Trophoblast cell (in vitro differentiated cells and primary cell): ENCODE measurements around the gene SMG7.

Source experiments
- DNase-seq, 2 donors: peaks; one replicate each; pipeline ENCODE4 v3.0.0-alpha.2; 2016
- H2AFZ ChIP-seq: 2 replicates; pipeline ENCODE4 v1.6.1; 2013; ENCODE audit warnings: low read length, moderate library complexity, mild to moderate bottlenecking; ENCODE audit not compliant: insufficient read depth, poor library complexity
- H2AK5ac ChIP-seq: 2 replicates; pipeline ENCODE4 v1.6.1; 2013; ENCODE audit warnings: mild to moderate bottlenecking, low read length
- H2BK120ac ChIP-seq: 2 replicates; pipeline ENCODE4 v1.6.1; 2013; ENCODE audit warnings: low read length, mild to moderate bottlenecking, moderate library complexity; ENCODE audit not compliant: insufficient read depth, poor library complexity
- H2BK12ac ChIP-seq: 2 replicates; pipeline ENCODE4 v1.6.1; 2013; ENCODE audit warnings: mild to moderate bottlenecking, low read length, moderate library complexity
- H2BK5ac ChIP-seq: 2 replicates; pipeline ENCODE4 v1.6.1; 2013; ENCODE audit warnings: low read length, low read depth, moderate library complexity, mild to moderate bottlenecking; ENCODE audit not compliant: poor library complexity
- H3K14ac ChIP-seq: 2 replicates; pipeline ENCODE4 v1.6.1; 2013; ENCODE audit warnings: mild to moderate bottlenecking, low read length
- H3K18ac ChIP-seq: 2 replicates; pipeline ENCODE4 v1.6.1; 2013; ENCODE audit warnings: mild to moderate bottlenecking, low read length
- H3K23ac ChIP-seq: 2 replicates; pipeline ENCODE4 v1.6.1; 2013; ENCODE audit warnings: low read length
- H3K27ac ChIP-seq: 2 replicates; pipeline ENCODE4 v1.5.1; 2013; ENCODE audit warnings: low read depth, mild to moderate bottlenecking, inconsistent platforms, low read length, moderate library complexity
- H3K27me3 ChIP-seq: 2 replicates; pipeline ENCODE4 v1.6.1; 2013; ENCODE audit warnings: inconsistent platforms, mild to moderate bottlenecking, low read length, moderate library complexity; ENCODE audit not compliant: insufficient read depth
- H3K36me3 ChIP-seq, 2 experiments: 1 replicate in 1 of 2; 2 replicates in 1 of 2; pipeline ENCODE4 v1.6.1; 2013; ENCODE audit warnings: low read length in 2 of 2, mild to moderate bottlenecking in 2 of 2, moderate library complexity in 1 of 2; ENCODE audit not compliant: insufficient read depth in 2 of 2, control insufficient read depth in 1 of 2
- H3K4ac ChIP-seq: 2 replicates; pipeline ENCODE4 v1.6.1; 2013; ENCODE audit warnings: low read depth, mild to moderate bottlenecking, low read length, moderate library complexity
- H3K4me1 ChIP-seq, 2 experiments: 1 replicate in 1 of 2; 2 replicates in 1 of 2; pipeline ENCODE4 v1.6.1; 2013; ENCODE audit warnings: low read length in 2 of 2, mild to moderate bottlenecking in 2 of 2, moderate library complexity in 1 of 2; ENCODE audit not compliant: insufficient read depth in 2 of 2, control insufficient read depth in 1 of 2
- H3K4me2 ChIP-seq: 2 replicates; pipeline ENCODE4 v1.6.1; 2013; ENCODE audit warnings: inconsistent platforms, mild to moderate bottlenecking, low read length, moderate library complexity
- H3K4me3 ChIP-seq: 2 replicates; pipeline ENCODE4 v1.5.1; 2013; ENCODE audit warnings: mild to moderate bottlenecking, low read depth, low read length, inconsistent platforms
- H3K79me1 ChIP-seq: one replicate; pipeline ENCODE4 v1.6.1; 2013; ENCODE audit warnings: low read length
- H3K79me2 ChIP-seq: 2 replicates; pipeline ENCODE4 v1.6.1; 2013; ENCODE audit warnings: low read length, mild to moderate bottlenecking; ENCODE audit not compliant: control insufficient read depth, insufficient read depth, poor library complexity
- H3K9ac ChIP-seq: 2 replicates; pipeline ENCODE4 v1.6.1; 2013; ENCODE audit warnings: mild to moderate bottlenecking, low read length
- H3K9me3 ChIP-seq: 2 replicates; pipeline ENCODE4 v1.6.1; 2013; ENCODE audit warnings: low read depth, mild to moderate bottlenecking, control low read depth, inconsistent platforms, low read length; ENCODE audit not compliant: insufficient read depth
- H4K12ac ChIP-seq: 2 replicates; pipeline ENCODE4 v1.6.1; 2013; ENCODE audit warnings: low read depth, mild to moderate bottlenecking, low read length, moderate library complexity
- H4K8ac ChIP-seq: 2 replicates; pipeline ENCODE4 v1.6.1; 2013; ENCODE audit warnings: low read depth, mild to moderate bottlenecking, low read length, moderate library complexity
- H4K91ac ChIP-seq: one replicate; pipeline ENCODE4 v1.6.1; 2013; ENCODE audit warnings: low read depth, mild to moderate bottlenecking, low read length, moderate library complexity
- WGBS: extraction: QIAGEN DNeasy Blood & Tissue Kit; methylation state at CpG from one replicate; pipeline ENCODE4 v1.1.7; 2013; ENCODE audit warnings: missing lambda C conversion rate; ENCODE audit not compliant: insufficient read length, insufficient coverage; ENCODE audit errors: extremely low coverage; 5-methylcytosine and 5-hydroxymethylcytosine counted together

The SMG7 gene

DNA sequence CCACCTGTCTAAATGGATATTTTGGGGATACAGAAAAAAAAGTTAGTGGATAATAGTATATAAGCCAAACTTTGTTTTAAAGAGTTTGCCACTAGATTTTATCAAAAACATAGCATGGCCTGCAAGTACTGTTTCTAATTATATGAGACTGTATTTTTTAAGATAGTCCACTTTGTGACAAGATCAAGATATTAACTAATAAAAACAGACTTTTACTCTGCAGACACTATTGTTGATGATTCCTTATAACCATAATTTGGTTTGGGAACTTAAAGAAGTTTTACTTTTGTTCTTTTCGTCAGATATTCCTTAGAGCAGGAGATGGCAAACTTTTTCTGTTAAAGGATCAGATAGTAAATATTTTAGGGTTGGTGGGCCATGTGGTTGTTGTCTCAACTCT lies 36.4 kb downstream of the SMG7 start:
- H3K79me2 ChIP-seq: no peaks in the 10 kb centered on the region

DNA sequence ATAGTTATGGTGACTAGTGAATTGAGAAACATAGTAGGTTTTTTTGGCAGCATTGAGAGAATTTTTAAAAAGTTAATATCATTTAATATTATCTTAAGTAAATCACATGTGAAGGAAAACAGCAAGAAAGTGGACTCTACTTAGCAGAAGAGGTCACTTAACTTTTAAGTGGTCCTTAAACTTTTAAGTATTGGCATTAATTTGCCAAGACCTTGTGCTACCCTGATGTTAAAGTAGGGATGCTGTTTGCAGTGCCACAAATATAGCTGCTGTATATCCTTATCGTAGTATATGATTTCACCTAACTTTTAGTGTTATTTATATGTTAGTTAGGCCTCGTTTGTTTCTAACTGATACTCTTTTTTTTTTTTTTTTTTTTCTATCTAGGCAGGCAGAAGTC lies 40.2 kb downstream of the SMG7 start:
- no peak overlapping the region for H3K4me3 ChIP-seq
- H2AFZ ChIP-seq: no peak overlapping the region
- no peak overlapping the region for H2BK12ac ChIP-seq
- H3K79me2 ChIP-seq: no peaks in the 10 kb centered on the region
- no peak overlapping the region for H3K18ac ChIP-seq
- H2AK5ac ChIP-seq: no peak overlapping the region
- no peak overlapping the region for H3K4ac ChIP-seq
- no peak overlapping the region for H4K91ac ChIP-seq
- H3K9me3 ChIP-seq: no peaks in the 10 kb centered on the region
- H3K27ac ChIP-seq: no peak overlapping the region
- no peak overlapping the region for H2BK5ac ChIP-seq
- no CpG with 5 or more reads among the region's 2 CpGs for WGBS
- H3K79me1 ChIP-seq: no peaks in the 10 kb centered on the region
- no peak overlapping the region for H3K14ac ChIP-seq
- H3K4me2 ChIP-seq: no peak overlapping the region
- H4K12ac ChIP-seq: no peak overlapping the region
- no peak overlapping the region for H3K9ac ChIP-seq
- no peaks in the 10 kb centered on the region for H3K4me1 ChIP-seq
- no peak overlapping the region for H3K23ac ChIP-seq
- peaks cover 0 to under 1% of the 10 kb centered on the region in 2 experiments for H3K36me3 ChIP-seq
- H4K8ac ChIP-seq: no peak overlapping the region
- H2BK120ac ChIP-seq: no peak overlapping the region
- H3K27me3 ChIP-seq: no peaks in the 10 kb centered on the region
- no peak for DNase-seq

More for the DNA sequence above, 36.4 kb downstream of the SMG7 start:
- no peak for DNase-seq
- WGBS: no CpG with 5 or more reads among the region's 1 CpG
- H2BK120ac ChIP-seq: no peak overlapping the region
- H3K4ac ChIP-seq: no peak overlapping the region
- no peak overlapping the region for H2AFZ ChIP-seq
- no peak overlapping the region for H4K12ac ChIP-seq
- no peaks in the 10 kb centered on the region for H3K79me1 ChIP-seq
- H3K27me3 ChIP-seq: no peaks in the 10 kb centered on the region
- no peak overlapping the region for H3K23ac ChIP-seq
- no peak overlapping the region for H3K4me3 ChIP-seq
- no peak overlapping the region for H4K91ac ChIP-seq
- H3K4me2 ChIP-seq: no peak overlapping the region
- H3K14ac ChIP-seq: no peak overlapping the region
- H3K18ac ChIP-seq: no peak overlapping the region
- H4K8ac ChIP-seq: no peak overlapping the region
- H3K9ac ChIP-seq: no peak overlapping the region
- H3K36me3 ChIP-seq: no peaks in the 10 kb centered on the region
- H2AK5ac ChIP-seq: no peak overlapping the region
- H3K9me3 ChIP-seq: no peaks in the 10 kb centered on the region
- H2BK12ac ChIP-seq: no peak overlapping the region
- no peak overlapping the region for H3K27ac ChIP-seq
- H3K4me1 ChIP-seq: peaks cover 0 to 3% of the 10 kb centered on the region in 2 experiments
- no peak overlapping the region for H2BK5ac ChIP-seq

DNA sequence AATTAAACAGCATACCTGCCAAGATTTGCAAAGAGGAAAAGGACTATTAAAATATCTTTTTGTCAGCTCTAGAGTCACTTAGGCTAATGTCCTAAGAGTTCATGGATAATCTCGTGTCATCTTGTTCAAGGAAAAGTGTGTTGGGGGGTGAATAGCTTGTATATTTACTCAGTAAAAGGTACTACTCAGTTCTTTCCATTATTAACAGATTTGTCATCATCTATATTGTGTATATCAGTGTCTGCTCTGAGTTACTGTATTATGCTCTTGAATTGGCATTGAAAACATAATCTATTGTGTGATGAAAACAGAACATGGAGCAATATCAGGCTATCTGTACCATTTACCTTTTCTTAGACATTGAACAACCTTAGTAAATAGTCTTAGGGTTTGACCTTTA lies 41.9 kb downstream of the SMG7 start:
- Histone ChIP-seq H4K8ac (no peak overlapping the region), H3K4me1 (no peaks in the 10 kb centered on the region), H3K79me2 (no peaks in the 10 kb centered on the region), H2BK120ac (no peak overlapping the region), H4K91ac (no peak overlapping the region), H3K23ac (no peak overlapping the region), H3K27ac (no peak overlapping the region), H2BK12ac (no peak overlapping the region), H2AFZ (no peak overlapping the region), H3K9ac (no peak overlapping the region), H3K4ac (no peak overlapping the region), H3K14ac (no peak overlapping the region), H3K27me3 (no peaks in the 10 kb centered on the region), H3K9me3 (no peaks in the 10 kb centered on the region), H4K12ac (no peak overlapping the region), H3K18ac (no peak overlapping the region), H2AK5ac (no peak overlapping the region), H3K4me2 (no peak overlapping the region), H3K4me3 (no peak overlapping the region), H2BK5ac (no peak overlapping the region), H3K79me1 (no peaks in the 10 kb centered on the region), H3K36me3 (peaks cover 7 to 10% of the 10 kb centered on the region in 2 experiments)
- no peak for DNase-seq
- no CpG with 5 or more reads among the region's 1 CpG for WGBS

DNA sequence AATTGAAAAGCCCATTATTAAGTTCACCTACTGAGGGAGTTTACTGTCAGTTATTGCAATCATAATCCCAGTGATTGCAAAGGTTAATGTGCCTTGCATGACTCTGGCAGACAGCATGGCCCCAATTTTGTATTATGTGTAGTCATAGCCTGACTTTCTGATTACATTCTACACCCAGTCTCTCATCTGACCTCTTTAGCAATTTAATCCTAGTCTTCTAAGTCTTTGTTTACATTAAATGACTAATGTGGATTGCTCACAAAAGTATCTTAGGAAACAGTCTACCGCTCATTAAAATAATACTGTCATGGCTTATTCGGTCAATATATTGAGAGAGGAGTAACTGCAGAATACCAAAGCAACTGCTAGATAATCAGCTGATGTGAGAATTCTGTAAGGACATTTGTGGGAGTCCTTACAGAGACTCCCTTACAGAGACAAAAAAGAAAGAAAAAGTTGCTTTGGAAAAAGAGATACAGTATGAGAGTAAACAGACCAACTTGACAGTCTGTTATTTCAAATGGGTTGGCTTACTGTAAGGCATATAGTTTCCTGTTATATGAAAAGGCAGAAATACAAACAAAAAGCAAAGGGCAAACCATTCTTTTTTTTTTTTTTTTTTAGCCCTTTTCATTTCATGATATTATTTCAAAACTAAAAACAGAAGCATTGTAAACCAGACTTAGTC lies 42.8 kb downstream of the SMG7 start:
- Histone ChIP-seq H3K18ac (no peak overlapping the region), H2BK12ac (no peak overlapping the region), H3K4me2 (no peak overlapping the region), H3K9ac (no peak overlapping the region), H2AK5ac (no peak overlapping the region), H3K23ac (no peak overlapping the region), H3K79me1 (no peaks in the 10 kb centered on the region), H3K36me3 (peaks cover 7 to 10% of the 10 kb centered on the region in 2 experiments), H3K4me3 (no peak overlapping the region), H4K12ac (no peak overlapping the region), H2BK5ac (no peak overlapping the region), H4K8ac (no peak overlapping the region), H3K79me2 (no peaks in the 10 kb centered on the region), H2AFZ (no peak overlapping the region), H4K91ac (no peak overlapping the region), H3K27me3 (no peaks in the 10 kb centered on the region), H2BK120ac (no peak overlapping the region), H3K4me1 (no peaks in the 10 kb centered on the region), H3K14ac (no peak overlapping the region), H3K27ac (no peak overlapping the region), H3K4ac (no peak overlapping the region), H3K9me3 (no peaks in the 10 kb centered on the region)
- no peak for DNase-seq
- no CpG with 5 or more reads among the region's 2 CpGs for WGBS
